Lower lobe of right lung (tissue), 2 donors: Measurements from ENCODE around the gene HAVCR2. TPM values are rescaled to one million over a fixed set of nuclear protein-coding genes. Genes with fewer than 3 reads are reported as not detected.

Experiments
- ATAC-seq, 2 donors: fragments of 200-7000 bp; cut with Tn5 transposase; one replicate each; pipeline ENCODE4 v1.9.1; 2020 to 2022; ENCODE audit warnings: mild to moderate bottlenecking in 2 of 2, moderate library complexity in 2 of 2
- DNase-seq: peaks from one replicate; pipeline ENCODE4 v3.0.0-alpha.2; 2020
- H3K27ac ChIP-seq: fragments of 200-600 bp; one replicate; pipeline ENCODE4 v1.8.0; 2022
- H3K27me3 ChIP-seq: fragments of 200-600 bp; one replicate; pipeline ENCODE4 v1.8.0; 2022; ENCODE audit warnings: low read depth
- H3K36me3 ChIP-seq: fragments of 200-600 bp; one replicate; pipeline ENCODE4 v1.8.0; 2022; ENCODE audit warnings: mild to moderate bottlenecking
- H3K4me1 ChIP-seq: fragments of 200-600 bp; one replicate; pipeline ENCODE4 v1.8.0; 2022
- H3K4me3 ChIP-seq: fragments of 200-600 bp; one replicate; pipeline ENCODE4 v1.8.0; 2022; ENCODE audit warnings: mild to moderate bottlenecking
- H3K9me3 ChIP-seq: fragments of 200-600 bp; one replicate; pipeline ENCODE4 v1.8.0; 2022
- intact Hi-C: fragments of 100-400 bp; cut with DNase I; formaldehyde crosslinking; loops from one replicate; pipeline ENCODE4 v1.11.0; 2022
- total RNA-seq: library from RNA; stranded (reverse); fragmentation: NEBNext Ultra II Directional; extraction: Animal tissue kit (Norgen Biotek cat#: 25700); gene quantifications from one replicate; pipeline ENCODE4 v1.2.1, GENCODE V29; 2021
- TF ChIP-seq, protein P1 (sequence below): fragments of 200-600 bp; IDR thresholded peaks from one replicate; pipeline ENCODE4 v1.8.0; 2022; ENCODE audit warnings: antibody characterized with exemption, mild to moderate bottlenecking
- donor health status: DM: no; HTN: yes; CAD: no; lungs with severe emphysema.

Gene HAVCR2
- total RNA-seq, 1 donor from 2014 or later = 33.8 TPM

DNA sequence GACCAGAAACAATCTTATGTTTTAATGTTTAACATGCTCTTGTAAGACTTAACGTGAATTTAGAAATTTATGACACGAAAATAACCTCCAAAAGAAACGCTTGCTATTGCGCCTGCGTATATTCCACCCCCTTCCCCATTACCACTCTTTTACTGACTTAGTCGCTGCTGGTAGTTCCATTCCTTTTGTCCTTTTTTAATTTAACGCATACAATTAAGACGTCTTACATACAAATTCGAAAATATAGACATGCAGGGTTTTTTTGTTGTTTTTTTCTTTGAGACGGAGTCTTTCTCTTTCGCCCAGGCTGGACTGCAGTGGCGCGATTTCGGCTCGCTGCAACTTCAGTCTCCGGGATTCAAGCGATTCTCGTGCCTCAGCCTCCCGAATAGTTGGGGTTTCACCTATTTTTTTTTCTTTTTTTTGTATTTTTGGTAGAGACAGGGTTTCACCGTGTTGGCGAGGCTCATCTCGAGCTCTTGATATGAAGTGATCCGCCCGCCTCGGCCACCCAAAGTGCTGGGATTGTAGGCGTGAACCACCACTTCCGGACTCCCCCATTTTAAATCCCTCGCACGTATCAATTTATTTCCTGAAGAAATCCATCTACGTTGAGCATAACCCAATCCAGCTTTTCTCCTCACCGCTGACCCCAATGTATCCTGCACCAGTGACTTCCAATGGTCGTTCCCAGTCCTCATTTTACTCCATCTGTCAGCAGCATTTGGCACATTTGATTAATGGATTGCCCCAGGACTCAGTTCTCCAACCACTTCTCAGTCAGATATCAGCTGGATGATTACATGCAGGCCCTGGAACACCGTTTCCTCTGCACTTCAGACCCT is 34.5 kb upstream of the HAVCR2 start:
- intact Hi-C loops = no loop called here
- ATAC-seq (peak; percentile 68 to 77), DNase-seq (peak; percentile 67)
- H3K27ac ChIP-seq = peak overlapping the region; percentile 97
- H3K27me3 ChIP-seq = no peaks in the 10 kb centered on the region
- peaks cover 11% of the 10 kb centered on the region for H3K36me3 ChIP-seq
- H3K4me3 ChIP-seq = peak overlapping the region; percentile 87
- H3K4me1 ChIP-seq = peaks cover 17% of the 10 kb centered on the region
- no peaks in the 10 kb centered on the region for H3K9me3 ChIP-seq
- TF ChIP-seq, protein P1, sequence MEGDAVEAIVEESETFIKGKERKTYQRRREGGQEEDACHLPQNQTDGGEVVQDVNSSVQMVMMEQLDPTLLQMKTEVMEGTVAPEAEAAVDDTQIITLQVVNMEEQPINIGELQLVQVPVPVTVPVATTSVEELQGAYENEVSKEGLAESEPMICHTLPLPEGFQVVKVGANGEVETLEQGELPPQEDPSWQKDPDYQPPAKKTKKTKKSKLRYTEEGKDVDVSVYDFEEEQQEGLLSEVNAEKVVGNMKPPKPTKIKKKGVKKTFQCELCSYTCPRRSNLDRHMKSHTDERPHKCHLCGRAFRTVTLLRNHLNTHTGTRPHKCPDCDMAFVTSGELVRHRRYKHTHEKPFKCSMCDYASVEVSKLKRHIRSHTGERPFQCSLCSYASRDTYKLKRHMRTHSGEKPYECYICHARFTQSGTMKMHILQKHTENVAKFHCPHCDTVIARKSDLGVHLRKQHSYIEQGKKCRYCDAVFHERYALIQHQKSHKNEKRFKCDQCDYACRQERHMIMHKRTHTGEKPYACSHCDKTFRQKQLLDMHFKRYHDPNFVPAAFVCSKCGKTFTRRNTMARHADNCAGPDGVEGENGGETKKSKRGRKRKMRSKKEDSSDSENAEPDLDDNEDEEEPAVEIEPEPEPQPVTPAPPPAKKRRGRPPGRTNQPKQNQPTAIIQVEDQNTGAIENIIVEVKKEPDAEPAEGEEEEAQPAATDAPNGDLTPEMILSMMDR = no peak

DNA sequence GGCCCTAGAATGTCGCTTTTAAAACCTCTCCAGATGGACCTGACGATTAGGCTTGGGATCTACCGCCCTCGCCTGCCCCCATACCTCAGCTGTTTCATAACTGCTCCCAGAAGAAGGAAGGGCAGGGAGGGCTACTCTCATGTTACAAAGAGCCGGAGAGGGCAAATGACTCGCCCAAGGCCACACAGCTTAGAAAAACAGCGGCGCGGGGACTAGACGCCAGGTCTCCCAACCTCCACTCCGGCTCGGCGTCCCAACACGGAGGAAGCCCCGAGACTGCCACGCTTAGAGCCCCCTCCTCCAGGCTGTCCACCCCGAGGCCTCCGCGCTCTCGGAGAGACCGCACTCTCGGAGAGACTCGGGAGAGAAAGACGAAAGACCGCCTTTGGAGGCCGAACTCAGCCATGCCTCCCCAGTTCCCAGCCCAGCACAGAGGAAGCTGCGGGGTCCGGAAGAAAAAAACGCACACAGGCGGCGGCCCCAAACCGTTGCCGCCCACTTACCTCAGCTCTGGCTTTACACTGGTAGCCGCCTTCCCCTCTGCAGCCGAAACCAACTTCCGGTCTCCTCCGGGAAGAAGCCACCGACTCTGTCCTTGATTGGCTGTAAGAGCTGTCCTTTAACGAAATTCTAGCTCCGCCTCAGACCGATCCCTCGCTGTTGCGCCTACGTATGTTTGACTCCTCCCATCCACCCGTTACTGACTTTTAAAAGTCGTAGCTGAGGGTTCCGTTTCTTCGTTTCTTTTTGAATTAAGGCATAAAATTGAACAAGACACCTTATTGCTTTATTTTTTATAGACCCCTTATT is 33.7 kb upstream of the HAVCR2 start, which contains the start of gene MED7:
MED7 (minus strand) TSS at position 549 of the 810 bp plus-strand sequence. CDS start 3,434 bp downstream, outside the sequence.
- Histone ChIP-seq H3K9me3 (no peaks in the 10 kb centered on the region), H3K27me3 (no peaks in the 10 kb centered on the region), H3K27ac (peak within 1 kb of the TSS; percentile 97), H3K4me1 (peaks cover 17% of the 10 kb centered on the region), H3K4me3 (peak within 1 kb of the TSS; percentile 87), H3K36me3 (peaks cover 19% of the 10 kb centered on the region)
- TF ChIP-seq, protein P1 = no peak
- ATAC-seq = peak; percentile 99
- DNase-seq = peak; percentile 93
- intact Hi-C loops = no loop called here

DNA sequence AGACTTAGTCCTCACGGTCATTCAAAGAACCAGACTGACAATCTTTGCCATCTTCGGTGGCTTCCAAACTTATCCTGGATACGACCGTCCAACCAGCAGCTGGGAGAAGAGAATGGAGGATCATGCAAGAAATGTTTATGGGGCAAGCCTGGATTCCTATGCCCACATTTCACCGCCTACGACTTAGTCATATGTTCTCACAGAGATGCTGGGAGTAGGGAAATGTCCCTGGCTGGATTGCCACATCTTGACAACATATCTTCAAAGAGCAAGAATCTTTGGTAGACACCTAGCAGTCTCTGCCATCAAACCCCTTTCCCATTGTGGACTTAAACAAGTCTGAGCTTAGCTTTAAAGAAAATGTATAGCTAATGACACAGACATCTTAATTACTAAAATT is 28.8 kb upstream of the HAVCR2 start:
- H3K36me3 ChIP-seq = peaks cover 33% of the 10 kb centered on the region
- H3K27me3 ChIP-seq = no peaks in the 10 kb centered on the region
- peaks cover 17% of the 10 kb centered on the region for H3K4me1 ChIP-seq
- H3K9me3 ChIP-seq = no peaks in the 10 kb centered on the region
- H3K27ac ChIP-seq = no peak overlapping the region
- TF ChIP-seq, protein P1 = no peak
- DNase-seq (no peak), ATAC-seq (no peak)
- intact Hi-C loops = no loop called here
- H3K4me3 ChIP-seq = no peak overlapping the region

DNA sequence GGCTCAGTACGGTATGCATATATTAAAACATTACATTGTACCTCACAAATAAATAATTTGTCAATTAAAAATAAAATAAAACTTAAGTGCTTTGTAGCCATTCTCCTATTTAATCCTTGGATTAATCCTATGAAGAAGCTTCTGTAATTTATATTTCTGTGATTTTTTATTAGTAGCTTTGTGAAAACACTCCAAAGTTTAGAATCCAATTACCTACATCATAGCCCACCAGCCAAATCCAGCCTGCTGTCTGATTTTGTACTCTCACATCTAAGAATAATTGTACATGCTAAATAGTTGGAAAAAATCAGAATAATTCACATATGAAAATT is 23.4 kb upstream of the HAVCR2 start:
- Histone ChIP-seq H3K36me3 (peaks cover 11% of the 10 kb centered on the region), H3K27me3 (no peaks in the 10 kb centered on the region), H3K4me3 (no peak overlapping the region), H3K4me1 (no peaks in the 10 kb centered on the region), H3K27ac (no peak overlapping the region), H3K9me3 (no peaks in the 10 kb centered on the region)
- TF ChIP-seq, protein P1 = no peak
- DNase-seq (no peak), ATAC-seq (no peak)
- intact Hi-C loops = no loop called here

DNA sequence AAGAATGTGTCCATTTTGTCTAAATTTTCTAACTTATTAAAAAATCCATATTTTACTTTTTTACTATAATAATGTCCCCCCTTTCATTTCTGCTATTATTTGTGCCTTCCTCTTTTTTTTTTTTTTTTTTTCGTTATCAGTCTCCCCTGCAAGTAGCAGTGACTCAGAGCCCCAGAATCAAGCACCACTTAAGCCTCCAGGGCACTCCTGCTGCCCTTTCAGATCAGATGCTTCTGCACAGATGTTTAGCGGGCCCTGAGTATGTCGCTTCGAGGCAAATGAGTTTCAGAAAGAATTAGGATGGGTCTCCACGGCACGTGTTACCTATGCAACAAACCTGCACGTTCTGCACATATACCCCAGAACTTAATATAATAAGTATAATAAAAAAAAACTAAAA is 22.1 kb upstream of the HAVCR2 start:
- no peak for DNase-seq

More for the DNA sequence above, 22.1 kb upstream of the HAVCR2 start:
- Histone ChIP-seq H3K4me1 (no peaks in the 10 kb centered on the region), H3K4me3 (no peak overlapping the region), H3K36me3 (no peaks in the 10 kb centered on the region), H3K9me3 (no peaks in the 10 kb centered on the region), H3K27me3 (no peaks in the 10 kb centered on the region), H3K27ac (no peak overlapping the region)
- ATAC-seq = peak; percentile 79 to 83
- intact Hi-C loops = no loop called here
- TF ChIP-seq, protein P1 = no peak
